OCI-LY1 (cell line): ENCODE measurements around the gene CHCHD6.

Source experiments
- CTCF ChIP-seq: fragments of 200-600 bp; sonication (generic), shearing (Covaris generic); IDR thresholded peaks from 2 replicates; pipeline ENCODE4 v1.5.1; 2017; ENCODE audit warnings: mild to moderate bottlenecking, antibody characterized with exemption, low read length, moderate library complexity, mixed read lengths
- EZH2 ChIP-seq: fragments of 200-600 bp; sonication (generic), shearing (Covaris generic); IDR thresholded peaks from 2 replicates; pipeline ENCODE4 v1.8.0; 2017; ENCODE audit warnings: borderline replicate concordance, mixed run types, mild to moderate bottlenecking, antibody characterized with exemption, low read length, moderate library complexity, mixed read lengths

GRCh38 chr3:126706631-126707030, 2.6 kb downstream of the CHCHD6 start:
- TF ChIP-seq CTCF (no peak), EZH2 (no peak)
